HEK293 (cell line): ENCODE results near the gene ABHD16B.

Experiments used
- CTCF ChIA-PET: fragments of 350-600 bp; formaldehyde crosslinking; extraction: SDS; loops from one replicate; lab custom pipeline; 2021; ENCODE audit warnings: antibody characterized with exemption; lab: Yijun Ruan, JAX
- POLR2A ChIA-PET: fragments of 300-600 bp; formaldehyde crosslinking; extraction: SDS; loops from one replicate; lab custom pipeline; 2020; ENCODE audit warnings: antibody characterized with exemption, inconsistent platforms; lab: Yijun Ruan, JAX
- H3K27ac ChIP-seq: fragments of 200-500 bp; sonication (Bioruptor generic); 2 replicates; pipeline ENCODE4 v1.5.1; 2014; ENCODE audit warnings: low read depth, low read length, control low read depth, inconsistent platforms; ENCODE audit errors: extremely low read depth
- H3K36me3 ChIP-seq, 2 experiments: fragments of 200-500 bp in 1 of 2; sonication (Bioruptor generic) in 1 of 2; 1 replicate in 1 of 2; 2 replicates in 1 of 2; pipeline ENCODE4 v1.5.1; 2014 to 2017; ENCODE audit warnings: inconsistent platforms in 2 of 2, low read length in 2 of 2; ENCODE audit not compliant: control insufficient read depth in 2 of 2, insufficient read depth in 1 of 2
- H3K4me1 ChIP-seq: fragments of 200-500 bp; sonication (Bioruptor generic); 2 replicates; pipeline ENCODE4 v1.5.1; 2014; ENCODE audit warnings: mild to moderate bottlenecking, low read length, inconsistent platforms; ENCODE audit not compliant: control insufficient read depth, insufficient read depth
- H3K4me3 ChIP-seq: 2 replicates; pipeline ENCODE4 v1.5.1; 2011; ENCODE audit warnings: low read depth, mild to moderate bottlenecking, control low read depth, low read length, moderate library complexity
- H3K9me3 ChIP-seq: fragments of 200-500 bp; sonication (Bioruptor generic); 2 replicates; pipeline ENCODE4 v1.5.1; 2014; ENCODE audit warnings: low read depth, low read length, inconsistent platforms; ENCODE audit not compliant: control insufficient read depth, insufficient read depth
- EGR2 ChIP-seq: fragments of 450-650 bp; formaldehyde crosslinking; IDR thresholded peaks from 2 replicates; pipeline ENCODE4 v1.5.1; 2016; ENCODE audit warnings: low read depth, missing biosample characterization, missing genetic modification characterization
- FEZF1 ChIP-seq: fragments of 450-650 bp; formaldehyde crosslinking; IDR thresholded peaks from 2 replicates; pipeline ENCODE4 v1.5.1; 2016; ENCODE audit warnings: missing biosample characterization, missing genetic modification characterization
- GLIS1 ChIP-seq: fragments of 450-650 bp; formaldehyde crosslinking; IDR thresholded peaks from 2 replicates; pipeline ENCODE4 v1.5.1; 2016; ENCODE audit warnings: missing biosample characterization, missing genetic modification characterization
- GLIS2 ChIP-seq: fragments of 450-650 bp; formaldehyde crosslinking; IDR thresholded peaks from 2 replicates; pipeline ENCODE4 v1.5.1; 2016; ENCODE audit warnings: missing biosample characterization, missing genetic modification characterization
- IKZF3 ChIP-seq: fragments of 450-650 bp; IDR thresholded peaks from 2 replicates; pipeline ENCODE4 v1.5.0; 2018; ENCODE audit warnings: missing biosample characterization, mild to moderate bottlenecking, missing genetic modification characterization, moderate library complexity
- KLF1 ChIP-seq: fragments of 450-650 bp; formaldehyde crosslinking; IDR thresholded peaks from 2 replicates; pipeline ENCODE4 v1.5.1; 2016; ENCODE audit warnings: missing biosample characterization, missing genetic modification characterization
- KLF17 ChIP-seq: fragments of 450-650 bp; formaldehyde crosslinking; IDR thresholded peaks from 2 replicates; pipeline ENCODE4 v1.5.1; 2016; ENCODE audit warnings: missing biosample characterization, missing genetic modification characterization
- PATZ1 ChIP-seq: fragments of 450-650 bp; formaldehyde crosslinking; IDR thresholded peaks from 2 replicates; pipeline ENCODE4 v1.5.1; 2016; ENCODE audit warnings: missing biosample characterization, missing genetic modification characterization
- PRDM10 ChIP-seq: fragments of 450-650 bp; formaldehyde crosslinking; IDR thresholded peaks from 2 replicates; pipeline ENCODE4 v1.5.1; 2016; ENCODE audit warnings: missing biosample characterization, missing genetic modification characterization
- PRDM4 ChIP-seq: fragments of 450-650 bp; formaldehyde crosslinking; IDR thresholded peaks from 2 replicates; pipeline ENCODE4 v1.5.1; 2017; ENCODE audit warnings: missing biosample characterization, missing genetic modification characterization
- RBAK ChIP-seq: fragments of 450-650 bp; formaldehyde crosslinking; IDR thresholded peaks from 2 replicates; pipeline ENCODE4 v1.5.1; 2016; ENCODE audit warnings: missing biosample characterization, missing genetic modification characterization
- SP7 ChIP-seq: fragments of 450-650 bp; formaldehyde crosslinking; IDR thresholded peaks from 2 replicates; pipeline ENCODE4 v1.5.1; 2016; ENCODE audit warnings: missing biosample characterization, missing genetic modification characterization
- ZBTB17 ChIP-seq: fragments of 450-650 bp; formaldehyde crosslinking; IDR thresholded peaks from 2 replicates; pipeline ENCODE4 v1.5.1; 2016; ENCODE audit warnings: missing biosample characterization, missing genetic modification characterization
- ZBTB20 ChIP-seq: fragments of 450-650 bp; formaldehyde crosslinking; IDR thresholded peaks from 2 replicates; pipeline ENCODE4 v1.5.1; 2016; ENCODE audit warnings: missing biosample characterization, missing genetic modification characterization
- ZBTB49 ChIP-seq: fragments of 450-650 bp; formaldehyde crosslinking; IDR thresholded peaks from 2 replicates; pipeline ENCODE4 v1.5.1; 2016; ENCODE audit warnings: missing biosample characterization, missing genetic modification characterization, low read depth
- ZFP69B ChIP-seq: fragments of 450-650 bp; formaldehyde crosslinking; IDR thresholded peaks from 2 replicates; pipeline ENCODE4 v1.5.1; 2016; ENCODE audit warnings: missing biosample characterization, missing genetic modification characterization
- ZNF335 ChIP-seq: fragments of 450-650 bp; formaldehyde crosslinking; conservative IDR thresholded peaks from 2 replicates; pipeline ENCODE4 v1.5.1; 2016; ENCODE audit warnings: missing biosample characterization, missing genetic modification characterization
- ZNF366 ChIP-seq: fragments of 450-650 bp; formaldehyde crosslinking; conservative IDR thresholded peaks from 2 replicates; pipeline ENCODE4 v1.5.1; 2016; ENCODE audit warnings: missing biosample characterization, missing genetic modification characterization
- ZNF768 ChIP-seq: fragments of 450-650 bp; formaldehyde crosslinking; IDR thresholded peaks from 2 replicates; pipeline ENCODE4 v1.5.1; 2018; ENCODE audit warnings: missing biosample characterization, mild to moderate bottlenecking, missing genetic modification characterization

ABHD16B gene

GRCh38 chr20:63844511-63844991 is 16.7 kb upstream of the ABHD16B start:
- Histone ChIP-seq H3K27ac (no peak overlapping the region), H3K4me3 (no peak overlapping the region), H3K4me1 (no peaks in the 10 kb centered on the region), H3K36me3 (no peaks in the 10 kb centered on the region), H3K9me3 (no peaks in the 10 kb centered on the region)
- ChIA-PET CTCF (no interaction called here), POLR2A (no interaction called here)
- TF ChIP-seq RBAK (tag by site-specific recombination) = no peak
- TF ChIP-seq ZBTB49 = no peak
- TF ChIP-seq KLF1 = peak; percentile 74

- Histone ChIP-seq H3K9me3 (no peaks in the 10 kb centered on the region), H3K36me3 (no peaks in the 10 kb centered on the region), H3K4me1 (no peaks in the 10 kb centered on the region), H3K4me3 (peak overlapping the region; percentile 9), H3K27ac (no peak overlapping the region)
- CTCF ChIA-PET = interaction anchor here (0.7 kb wide), 1 partner anchor 50 kb away, joined by 3 read pairs; no protein-coding TSS in a partner anchor
- POLR2A ChIA-PET = interaction anchor here (0.6 kb wide), 1 partner anchor 38 kb away, joined by 3 read pairs; no protein-coding TSS in a partner anchor
- TF ChIP-seq PATZ1 (tag by site-specific recombination) = peak; percentile 17
- no peak for TF ChIP-seq PRDM4 (tag by site-specific recombination)
- peak; percentile 58 for TF ChIP-seq ZNF335 (tag by site-specific recombination)
- 0 out of 2 replicates have a peak, but pooled peaks have one; percentile 18 for TF ChIP-seq ZBTB20 (tag by site-specific recombination)
- TF ChIP-seq PRDM10 (tag by site-specific recombination) = peak; percentile 78
- 0 out of 2 replicates have a peak, but pooled peaks have one; percentile 28 for TF ChIP-seq ZBTB17
- TF ChIP-seq EGR2 (tag by site-specific recombination) = 0 out of 2 replicates have a peak, but pooled peaks have one; percentile 4
- TF ChIP-seq GLIS2 = peak; percentile 82
- peak; percentile 44; the same call in 1 of the 2 replicates for TF ChIP-seq IKZF3 (tag by site-specific recombination)
- TF ChIP-seq KLF17 (tag by site-specific recombination) = peak; percentile 33
- peak; percentile 87 for TF ChIP-seq ZFP69B (tag by site-specific recombination)
- TF ChIP-seq GLIS1 (tag by site-specific recombination) = peak; percentile 85
- TF ChIP-seq SP7 (tag by site-specific recombination) = peak; percentile 76
- 0 out of 2 replicates have a peak, but pooled peaks have one; percentile 20 for TF ChIP-seq FEZF1 (tag by site-specific recombination)
- no peak for TF ChIP-seq ZNF768 (tag by site-specific recombination)
- peak; percentile 86 for TF ChIP-seq ZNF366 (tag by site-specific recombination)
Observed at GRCh38 chr20:63846128-63846771, 15.0 kb upstream of the ABHD16B start.
